Naive B cell (primary cell): ENCODE results near the gene MX1. TPM values are rescaled to one million over a fixed set of nuclear protein-coding genes. Genes with fewer than 3 reads are reported as not detected.

ENCODE experiments used
- ATAC-seq, 2 donors: fragments of 150-1000 bp; cut with Tn5 transposase; 2 replicates each; pipeline ENCODE4 v1.10.0; 2021; ENCODE audit warnings: low read depth in 2 of 2, mild to moderate bottlenecking in 2 of 2, moderate library complexity in 2 of 2
- DNase-seq: peaks from one replicate; pipeline ENCODE4 v3.0.0; 2022
- H3K27ac Mint-ChIP-seq, 6 donors: one replicate each; pipeline ENCODE4 v1.8.0; 2020 to 2022; ENCODE audit warnings: mild to moderate bottlenecking in 6 of 6, mixed read lengths in 6 of 6, moderate library complexity in 5 of 6, inconsistent platforms in 2 of 6
- H3K27me3 Mint-ChIP-seq, 3 donors: one replicate each; pipeline ENCODE4 v1.8.0; 2021 to 2022; ENCODE audit warnings: mixed read lengths in 3 of 3, mild to moderate bottlenecking in 1 of 3
- H3K36me3 Mint-ChIP-seq, 2 donors: one replicate each; pipeline ENCODE4 v1.8.0; 2020 to 2022; ENCODE audit warnings: mixed read lengths in 2 of 2, inconsistent platforms in 1 of 2, mild to moderate bottlenecking in 1 of 2
- H3K4me1 Mint-ChIP-seq, 3 donors: one replicate each; pipeline ENCODE4 v1.8.0; 2020 to 2022; ENCODE audit warnings: mixed read lengths in 3 of 3, inconsistent platforms in 1 of 3, mild to moderate bottlenecking in 1 of 3, moderate library complexity in 1 of 3
- H3K4me3 Mint-ChIP-seq, 8 donors: one replicate each; pipeline ENCODE4 v1.8.0; 2020 to 2022; ENCODE audit warnings: mild to moderate bottlenecking in 8 of 8, mixed read lengths in 8 of 8, moderate library complexity in 8 of 8, inconsistent platforms in 2 of 8
- H3K9me3 Mint-ChIP-seq, 7 donors: one replicate each; pipeline ENCODE4 v1.8.0; 2020 to 2022; ENCODE audit warnings: mixed read lengths in 7 of 7, mild to moderate bottlenecking in 5 of 7, inconsistent platforms in 2 of 7, moderate library complexity in 1 of 7
- polyA plus RNA-seq, 6 donors: library from polyadenylated mRNA; unstranded; fragments of 300-500 nt; fragmentation: Illumina TruSeq; gene quantifications; one replicate each; pipeline ENCODE4 v1.2.3, GENCODE V29; 2021; ENCODE audit warnings: low read depth in 6 of 6

The MX1 gene
- 100 to 1,000 TPM in 2 of 6 donors, 10 to 100 TPM in 4; 62.0 to 119 (median 77.7) TPM for polyA plus RNA-seq

GRCh38 chr21:41425954-41426675 lies at the start of gene MX1:
TSS of gene MX1 (plus strand) at chr21:41426239. CDS start at chr21:41432071, 5,832 bp downstream.
- ATAC-seq, result peak; percentile 97 to 99
- H3K27ac Mint-ChIP-seq, result peak within 1 kb of the TSS; percentile 80 to 95 (median 94)
- peak; percentile 82 for DNase-seq
- no peaks in the 10 kb centered on the region for H3K27me3 Mint-ChIP-seq
- H3K4me1 Mint-ChIP-seq, result peaks cover 44 to 79% (median 71%) of the 10 kb centered on the region in 3 donors
- H3K9me3 Mint-ChIP-seq, result no peaks in the 10 kb centered on the region
- H3K36me3 Mint-ChIP-seq, result peaks cover 0 to 8% of the 10 kb centered on the region in 2 donors
- peak within 1 kb of the TSS; percentile 91 to 98 (median 98) for H3K4me3 Mint-ChIP-seq

- peaks cover 14 to 38% of the 10 kb centered on the region in 2 donors for H3K36me3 Mint-ChIP-seq
- no peak for DNase-seq
- peak overlapping the region in 1 of 6 donors; percentile 75 for H3K27ac Mint-ChIP-seq
- H3K27me3 Mint-ChIP-seq, result no peaks in the 10 kb centered on the region
- H3K9me3 Mint-ChIP-seq, result peaks cover 0 to 1% (median 0%) of the 10 kb centered on the region in 7 donors
- no peak overlapping the region for H3K4me3 Mint-ChIP-seq
- H3K4me1 Mint-ChIP-seq, result peaks cover 4 to 24% (median 14%) of the 10 kb centered on the region in 3 donors
- no peak for ATAC-seq
These were observed 48.3 kb upstream of the MX1 start for GRCh38 chr21:41377715-41378114.

- Mint-ChIP-seq H3K4me3 (no peak overlapping the region), H3K27ac (no peak overlapping the region), H3K36me3 (peaks cover 17 to 38% of the 10 kb centered on the region in 2 donors), H3K9me3 (peaks cover 0 to 1% (median 0%) of the 10 kb centered on the region in 7 donors), H3K27me3 (no peaks in the 10 kb centered on the region), H3K4me1 (peaks cover 4 to 18% (median 14%) of the 10 kb centered on the region in 3 donors)
- DNase-seq, result no peak
- ATAC-seq, result no peak
These were observed 47.2 kb upstream of the MX1 start for GRCh38 chr21:41378849-41379248.

GRCh38 chr21:41379901-41380300 lies 46.1 kb upstream of the MX1 start:
- Mint-ChIP-seq H3K27me3 (no peaks in the 10 kb centered on the region), H3K4me1 (peaks cover 3 to 15% (median 11%) of the 10 kb centered on the region in 3 donors), H3K9me3 (peaks cover 0 to 1% (median 0%) of the 10 kb centered on the region in 7 donors), H3K4me3 (no peak overlapping the region), H3K36me3 (peaks cover 17 to 34% of the 10 kb centered on the region in 2 donors), H3K27ac (no peak overlapping the region)
- ATAC-seq (no peak), DNase-seq (no peak)

GRCh38 chr21:41381731-41382130 lies 44.3 kb upstream of the MX1 start:
- Mint-ChIP-seq H3K27ac (no peak overlapping the region), H3K4me3 (no peak overlapping the region), H3K4me1 (peaks cover 0 to 11% (median 10%) of the 10 kb centered on the region in 3 donors), H3K27me3 (no peaks in the 10 kb centered on the region), H3K36me3 (peaks cover 19 to 47% of the 10 kb centered on the region in 2 donors), H3K9me3 (peaks cover 0 to 3% (median 0%) of the 10 kb centered on the region in 7 donors)
- no peak for ATAC-seq
- DNase-seq, result no peak

GRCh38 chr21:41387042-41387819 lies 38.8 kb upstream of the MX1 start:
- peak overlapping the region in 2 of 6 donors; percentile 16 to 49 for H3K27ac Mint-ChIP-seq
- DNase-seq (no peak), ATAC-seq (no peak)
- peaks cover 33 to 40% of the 10 kb centered on the region in 2 donors for H3K36me3 Mint-ChIP-seq
- H3K27me3 Mint-ChIP-seq, result no peaks in the 10 kb centered on the region
- H3K4me3 Mint-ChIP-seq, result no peak overlapping the region
- H3K9me3 Mint-ChIP-seq, result peaks cover 0 to 1% (median 0%) of the 10 kb centered on the region in 7 donors
- H3K4me1 Mint-ChIP-seq, result peaks cover 4 to 7% (median 4%) of the 10 kb centered on the region in 3 donors

GRCh38 chr21:41387824-41388223 lies 38.2 kb upstream of the MX1 start:
- DNase-seq (no peak), ATAC-seq (no peak)
- Mint-ChIP-seq H3K27ac (no peak overlapping the region), H3K9me3 (peaks cover 0 to 1% (median 0%) of the 10 kb centered on the region in 7 donors), H3K36me3 (peaks cover 30 to 40% of the 10 kb centered on the region in 2 donors), H3K4me1 (peaks cover 4 to 7% (median 4%) of the 10 kb centered on the region in 3 donors), H3K27me3 (no peaks in the 10 kb centered on the region), H3K4me3 (no peak overlapping the region)

GRCh38 chr21:41388259-41388658 lies 37.8 kb upstream of the MX1 start:
- ATAC-seq (no peak), DNase-seq (no peak)
- H3K27me3 Mint-ChIP-seq, result no peaks in the 10 kb centered on the region
- peaks cover 31 to 43% of the 10 kb centered on the region in 2 donors for H3K36me3 Mint-ChIP-seq
- no peak overlapping the region for H3K4me3 Mint-ChIP-seq
- peaks cover 0 to 1% (median 0%) of the 10 kb centered on the region in 7 donors for H3K9me3 Mint-ChIP-seq
- no peak overlapping the region for H3K27ac Mint-ChIP-seq
- peaks cover 4 to 7% (median 4%) of the 10 kb centered on the region in 3 donors for H3K4me1 Mint-ChIP-seq

GRCh38 chr21:41390043-41390639 lies 35.9 kb upstream of the MX1 start:
- H3K4me3 Mint-ChIP-seq, result no peak overlapping the region
- peak overlapping the region in 3 of 6 donors; percentile 48 to 84 (median 73) for H3K27ac Mint-ChIP-seq
- DNase-seq (no peak), ATAC-seq (no peak)
- H3K4me1 Mint-ChIP-seq, result peaks cover 5 to 12% (median 9%) of the 10 kb centered on the region in 3 donors
- no peaks in the 10 kb centered on the region for H3K27me3 Mint-ChIP-seq
- peaks cover 0 to 1% (median 0%) of the 10 kb centered on the region in 7 donors for H3K9me3 Mint-ChIP-seq
- peaks cover 44 to 60% of the 10 kb centered on the region in 2 donors for H3K36me3 Mint-ChIP-seq

GRCh38 chr21:41393876-41394465 lies 32.1 kb upstream of the MX1 start:
- no peak overlapping the region for H3K4me3 Mint-ChIP-seq
- H3K9me3 Mint-ChIP-seq, result no peaks in the 10 kb centered on the region
- DNase-seq, result no peak
- no peak for ATAC-seq
- H3K27ac Mint-ChIP-seq, result peak overlapping the region in 2 of 6 donors; percentile 10 to 82
- H3K4me1 Mint-ChIP-seq, result peaks cover 11 to 21% (median 17%) of the 10 kb centered on the region in 3 donors
- H3K27me3 Mint-ChIP-seq, result no peaks in the 10 kb centered on the region
- H3K36me3 Mint-ChIP-seq, result peaks cover 41 to 44% of the 10 kb centered on the region in 2 donors

GRCh38 chr21:41396558-41397075 lies 29.4 kb upstream of the MX1 start:
- H3K4me1 Mint-ChIP-seq, result peaks cover 11 to 21% (median 17%) of the 10 kb centered on the region in 3 donors
- H3K9me3 Mint-ChIP-seq, result no peaks in the 10 kb centered on the region
- DNase-seq, result no peak
- no peak for ATAC-seq
- H3K27me3 Mint-ChIP-seq, result no peaks in the 10 kb centered on the region
- peak overlapping the region in 3 of 6 donors; percentile 40 to 80 (median 64) for H3K27ac Mint-ChIP-seq
- H3K4me3 Mint-ChIP-seq, result no peak overlapping the region
- H3K36me3 Mint-ChIP-seq, result peaks cover 55 to 61% of the 10 kb centered on the region in 2 donors

GRCh38 chr21:41397471-41397891 lies 28.6 kb upstream of the MX1 start:
- H3K27ac Mint-ChIP-seq, result peak overlapping the region in 3 of 6 donors; percentile 20 to 79 (median 25)

More at GRCh38 chr21:41397471-41397891, 28.6 kb upstream of the MX1 start:
- H3K27me3 Mint-ChIP-seq, result no peaks in the 10 kb centered on the region
- no peak overlapping the region for H3K4me3 Mint-ChIP-seq
- H3K4me1 Mint-ChIP-seq, result peaks cover 11 to 21% (median 17%) of the 10 kb centered on the region in 3 donors
- H3K9me3 Mint-ChIP-seq, result no peaks in the 10 kb centered on the region
- ATAC-seq, result no peak
- peaks cover 55 to 57% of the 10 kb centered on the region in 2 donors for H3K36me3 Mint-ChIP-seq
- DNase-seq, result no peak
